ENCODE data around the gene TMTC1.

TMTC1 gene

DNA sequence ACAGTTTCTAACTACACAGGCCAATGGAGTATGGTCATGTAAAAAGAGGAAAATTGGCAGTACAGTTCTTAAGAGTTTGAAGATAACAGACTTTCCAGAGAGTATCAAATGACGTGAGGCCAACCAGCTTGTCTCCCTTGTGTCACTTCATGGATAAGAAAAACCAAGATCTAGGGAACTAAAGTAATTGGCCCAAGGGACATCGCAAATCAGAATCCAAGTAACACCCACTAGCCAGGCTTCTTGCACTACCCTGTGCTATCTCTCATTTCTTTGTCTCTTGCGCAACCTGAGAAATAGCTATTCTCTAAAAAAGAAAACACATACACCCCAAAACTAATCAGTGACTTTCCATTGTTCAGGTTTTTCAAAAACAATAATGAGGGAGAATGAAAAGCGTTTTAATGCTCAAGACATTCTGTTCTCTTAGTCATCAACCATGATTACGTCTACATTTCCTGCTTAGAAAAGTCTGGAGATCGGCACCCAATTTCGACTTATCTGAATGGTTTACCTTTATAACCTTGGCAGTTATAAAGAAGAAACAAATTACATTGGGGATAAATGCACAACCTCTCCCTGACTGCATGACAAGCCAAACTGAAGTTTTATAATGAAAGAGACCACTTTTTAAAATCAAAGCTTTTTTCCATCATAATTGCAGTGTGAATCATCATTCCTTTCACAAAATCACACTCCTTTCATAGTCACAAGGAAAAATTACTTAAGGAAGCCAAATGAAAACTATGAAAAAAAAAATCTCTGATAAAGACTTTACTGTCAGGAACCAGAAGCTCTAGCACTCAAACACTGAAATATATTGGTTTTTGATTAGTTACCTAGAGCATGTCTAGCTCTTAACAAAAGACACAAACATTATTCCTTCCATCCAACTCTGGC lies 42.1 kb downstream of the TMTC1 start:
- peaks cover 2% of the 10 kb centered on the region; the same call in 1 of the 2 replicates for H3K4me1 ChIP-seq (ENCODE audit: control insufficient read depth, insufficient read depth, low read length)
- DNase-seq (ENCODE audit: low read depth, low spot score) = no peak
- H3K36me3 ChIP-seq (ENCODE audit: control insufficient read depth, insufficient read depth, low read length) = no peaks in the 10 kb centered on the region
- no peak overlapping the region for H3K27ac ChIP-seq (ENCODE audit: low read length)
- H3K9me3 ChIP-seq (ENCODE audit: control insufficient read depth, insufficient read depth, low read length) = no peaks in the 10 kb centered on the region
- no peaks in the 10 kb centered on the region for H3K27me3 ChIP-seq (ENCODE audit: control insufficient read depth, insufficient read depth, low read length)
- no peak overlapping the region for H3K4me3 ChIP-seq (ENCODE audit: low read length)
- no CpG with 5 or more reads among the region's 7 CpGs for WGBS (ENCODE audit: insufficient coverage, insufficient read length)

GRCh38 chr12:29739279-29739991 lies 44.3 kb downstream of the TMTC1 start:
- Histone ChIP-seq H3K27ac (ENCODE audit: low read length) (no peak overlapping the region), H3K9me3 (ENCODE audit: control insufficient read depth, insufficient read depth, low read length) (no peaks in the 10 kb centered on the region), H3K4me3 (ENCODE audit: low read length) (no peak overlapping the region), H3K36me3 (ENCODE audit: control insufficient read depth, insufficient read depth, low read length) (no peaks in the 10 kb centered on the region), H3K4me1 (ENCODE audit: control insufficient read depth, insufficient read depth, low read length) (peaks cover 2% of the 10 kb centered on the region; the same call in 1 of the 2 replicates), H3K27me3 (ENCODE audit: control insufficient read depth, insufficient read depth, low read length) (no peaks in the 10 kb centered on the region)
- WGBS (ENCODE audit: insufficient coverage, insufficient read length) = no CpG with 5 or more reads among the region's 10 CpGs
- no peak for DNase-seq (ENCODE audit: low read depth, low spot score)

- Histone ChIP-seq H3K4me1 (ENCODE audit: control insufficient read depth, insufficient read depth, low read length) (peaks cover 2% of the 10 kb centered on the region; the same call in 1 of the 2 replicates), H3K9me3 (ENCODE audit: control insufficient read depth, insufficient read depth, low read length) (no peaks in the 10 kb centered on the region), H3K4me3 (ENCODE audit: low read length) (no peak overlapping the region), H3K27ac (ENCODE audit: low read length) (no peak overlapping the region), H3K27me3 (ENCODE audit: control insufficient read depth, insufficient read depth, low read length) (no peaks in the 10 kb centered on the region), H3K36me3 (ENCODE audit: control insufficient read depth, insufficient read depth, low read length) (no peaks in the 10 kb centered on the region)
- DNase-seq (ENCODE audit: low read depth, low spot score) = no peak
- no CpG with 5 or more reads among the region's 3 CpGs for WGBS (ENCODE audit: insufficient coverage, insufficient read length)
Observed at GRCh38 chr12:29738365-29738764, 45.4 kb downstream of the TMTC1 start.

DNA sequence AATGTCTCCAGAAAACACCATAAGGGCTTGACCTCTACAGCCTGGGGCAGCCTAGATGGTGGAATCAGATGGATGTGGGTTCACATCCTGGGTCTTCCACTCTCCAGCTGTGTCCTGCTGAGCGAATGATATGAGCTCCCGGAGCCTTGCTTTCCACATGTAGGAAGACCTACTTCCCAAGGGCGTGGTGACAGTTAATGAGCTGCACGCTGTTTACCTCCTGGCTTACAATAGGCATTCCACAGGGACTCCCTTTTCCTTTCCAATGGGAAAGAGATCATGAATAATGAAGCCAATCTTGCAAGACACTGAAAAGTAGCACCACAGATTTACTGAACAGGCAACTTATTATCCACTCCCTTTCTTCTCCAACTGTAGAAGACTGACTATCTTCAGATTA lies 46.1 kb downstream of the TMTC1 start:
- H3K9me3 ChIP-seq (ENCODE audit: control insufficient read depth, insufficient read depth, low read length) = no peaks in the 10 kb centered on the region
- no CpG with 5 or more reads among the region's 4 CpGs for WGBS (ENCODE audit: insufficient coverage, insufficient read length)
- no peak overlapping the region for H3K4me3 ChIP-seq (ENCODE audit: low read length)
- no peaks in the 10 kb centered on the region for H3K4me1 ChIP-seq (ENCODE audit: control insufficient read depth, insufficient read depth, low read length)
- H3K36me3 ChIP-seq (ENCODE audit: control insufficient read depth, insufficient read depth, low read length) = no peaks in the 10 kb centered on the region
- no peak overlapping the region for H3K27ac ChIP-seq (ENCODE audit: low read length)
- no peak for DNase-seq (ENCODE audit: low read depth, low spot score)
- H3K27me3 ChIP-seq (ENCODE audit: control insufficient read depth, insufficient read depth, low read length) = no peaks in the 10 kb centered on the region

GRCh38 chr12:29735604-29736003 lies 48.1 kb downstream of the TMTC1 start:
- WGBS (ENCODE audit: insufficient coverage, insufficient read length) = no CpG with 5 or more reads among the region's 7 CpGs

GRCh38 chr12:29734734-29735133 lies 49.0 kb downstream of the TMTC1 start:
- Histone ChIP-seq H3K36me3 (ENCODE audit: control insufficient read depth, insufficient read depth, low read length) (no peaks in the 10 kb centered on the region), H3K27ac (ENCODE audit: low read length) (no peak overlapping the region), H3K4me3 (ENCODE audit: low read length) (no peak overlapping the region), H3K27me3 (ENCODE audit: control insufficient read depth, insufficient read depth, low read length) (no peaks in the 10 kb centered on the region), H3K9me3 (ENCODE audit: control insufficient read depth, insufficient read depth, low read length) (no peaks in the 10 kb centered on the region), H3K4me1 (ENCODE audit: control insufficient read depth, insufficient read depth, low read length) (no peaks in the 10 kb centered on the region)
- DNase-seq (ENCODE audit: low read depth, low spot score) = no peak
- WGBS (ENCODE audit: insufficient coverage, insufficient read length) = no CpG with 5 or more reads among the region's 6 CpGs

More at GRCh38 chr12:29735604-29736003, 48.1 kb downstream of the TMTC1 start:
- Histone ChIP-seq H3K27me3 (ENCODE audit: control insufficient read depth, insufficient read depth, low read length) (no peaks in the 10 kb centered on the region), H3K9me3 (ENCODE audit: control insufficient read depth, insufficient read depth, low read length) (no peaks in the 10 kb centered on the region), H3K4me3 (ENCODE audit: low read length) (no peak overlapping the region), H3K4me1 (ENCODE audit: control insufficient read depth, insufficient read depth, low read length) (no peaks in the 10 kb centered on the region), H3K27ac (ENCODE audit: low read length) (no peak overlapping the region), H3K36me3 (ENCODE audit: control insufficient read depth, insufficient read depth, low read length) (no peaks in the 10 kb centered on the region)
- DNase-seq (ENCODE audit: low read depth, low spot score) = no peak

GRCh38 chr12:29734305-29734704 lies 49.4 kb downstream of the TMTC1 start:
- DNase-seq (ENCODE audit: low read depth, low spot score) = no peak
- H3K27ac ChIP-seq (ENCODE audit: low read length) = no peak overlapping the region
- H3K27me3 ChIP-seq (ENCODE audit: control insufficient read depth, insufficient read depth, low read length) = no peaks in the 10 kb centered on the region
- H3K9me3 ChIP-seq (ENCODE audit: control insufficient read depth, insufficient read depth, low read length) = no peaks in the 10 kb centered on the region
- H3K4me3 ChIP-seq (ENCODE audit: low read length) = no peak overlapping the region
- H3K36me3 ChIP-seq (ENCODE audit: control insufficient read depth, insufficient read depth, low read length) = no peaks in the 10 kb centered on the region
- WGBS (ENCODE audit: insufficient coverage, insufficient read length) = no CpG with 5 or more reads among the region's 5 CpGs
- no peaks in the 10 kb centered on the region for H3K4me1 ChIP-seq (ENCODE audit: control insufficient read depth, insufficient read depth, low read length)

DNA sequence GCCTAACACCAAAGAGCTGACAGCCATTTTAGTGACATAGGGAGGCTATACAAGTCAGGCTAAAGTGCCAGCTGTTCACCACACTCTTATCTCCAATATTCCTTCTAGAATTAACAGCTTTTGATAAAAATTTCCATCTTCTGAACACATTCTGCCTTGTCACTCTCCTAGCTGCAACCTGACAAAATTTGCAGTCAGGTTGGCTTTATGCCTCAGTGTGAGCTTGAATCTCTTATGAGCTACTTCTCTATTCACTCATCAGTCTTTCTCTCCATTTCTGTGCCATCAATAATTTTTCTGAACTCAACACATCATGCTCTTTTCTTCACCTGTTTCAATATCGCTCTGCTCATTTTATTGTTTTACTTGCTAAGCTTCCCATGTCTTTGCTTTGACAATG lies 50.2 kb downstream of the TMTC1 start:
- no peaks in the 10 kb centered on the region for H3K36me3 ChIP-seq (ENCODE audit: control insufficient read depth, insufficient read depth, low read length)
- no peak overlapping the region for H3K27ac ChIP-seq (ENCODE audit: low read length)
- no peaks in the 10 kb centered on the region for H3K4me1 ChIP-seq (ENCODE audit: control insufficient read depth, insufficient read depth, low read length)
- H3K4me3 ChIP-seq (ENCODE audit: low read length) = no peak overlapping the region
- no CpG with 5 or more reads among the region's 1 CpG for WGBS (ENCODE audit: insufficient coverage, insufficient read length)
- no peaks in the 10 kb centered on the region for H3K9me3 ChIP-seq (ENCODE audit: control insufficient read depth, insufficient read depth, low read length)
- no peak for DNase-seq (ENCODE audit: low read depth, low spot score)
- no peaks in the 10 kb centered on the region for H3K27me3 ChIP-seq (ENCODE audit: control insufficient read depth, insufficient read depth, low read length)

- DNase-seq (ENCODE audit: low read depth, low spot score) = no peak
- Histone ChIP-seq H3K27me3 (ENCODE audit: control insufficient read depth, insufficient read depth, low read length) (no peaks in the 10 kb centered on the region), H3K27ac (ENCODE audit: low read length) (no peak overlapping the region), H3K4me3 (ENCODE audit: low read length) (no peak overlapping the region), H3K4me1 (ENCODE audit: control insufficient read depth, insufficient read depth, low read length) (no peaks in the 10 kb centered on the region), H3K9me3 (ENCODE audit: control insufficient read depth, insufficient read depth, low read length) (no peaks in the 10 kb centered on the region), H3K36me3 (ENCODE audit: control insufficient read depth, insufficient read depth, low read length) (no peaks in the 10 kb centered on the region)
- WGBS (ENCODE audit: insufficient coverage, insufficient read length) = no CpG with 5 or more reads among the region's 3 CpGs
Observed at GRCh38 chr12:29733060-29733459, 50.7 kb downstream of the TMTC1 start.

- H3K27me3 ChIP-seq (ENCODE audit: control insufficient read depth, insufficient read depth, low read length) = no peaks in the 10 kb centered on the region
- DNase-seq (ENCODE audit: low read depth, low spot score) = no peak
- WGBS (ENCODE audit: insufficient coverage, insufficient read length) = no CpG with 5 or more reads among the region's 3 CpGs
- H3K27ac ChIP-seq (ENCODE audit: low read length) = no peak overlapping the region
- H3K4me1 ChIP-seq (ENCODE audit: control insufficient read depth, insufficient read depth, low read length) = no peaks in the 10 kb centered on the region
- no peak overlapping the region for H3K4me3 ChIP-seq (ENCODE audit: low read length)
- H3K36me3 ChIP-seq (ENCODE audit: control insufficient read depth, insufficient read depth, low read length) = no peaks in the 10 kb centered on the region
- no peaks in the 10 kb centered on the region for H3K9me3 ChIP-seq (ENCODE audit: control insufficient read depth, insufficient read depth, low read length)
Observed at GRCh38 chr12:29732593-29732992, 51.1 kb downstream of the TMTC1 start.
